CD4-positive, alpha-beta T cell treated with Interleukin-15 for 1 hour (primary cell): ENCODE measurements around the gene HSPA1L.
"Not testable (repeated sequence)": the region's sequence is repeated elsewhere in the genome, so short reads cannot be mapped to it uniquely, and the experiment has no call there.

Experiments
- DNase-seq: peaks from one replicate; pipeline ENCODE4 v3.0.0-alpha.2; 2020

Gene HSPA1L

DNA sequence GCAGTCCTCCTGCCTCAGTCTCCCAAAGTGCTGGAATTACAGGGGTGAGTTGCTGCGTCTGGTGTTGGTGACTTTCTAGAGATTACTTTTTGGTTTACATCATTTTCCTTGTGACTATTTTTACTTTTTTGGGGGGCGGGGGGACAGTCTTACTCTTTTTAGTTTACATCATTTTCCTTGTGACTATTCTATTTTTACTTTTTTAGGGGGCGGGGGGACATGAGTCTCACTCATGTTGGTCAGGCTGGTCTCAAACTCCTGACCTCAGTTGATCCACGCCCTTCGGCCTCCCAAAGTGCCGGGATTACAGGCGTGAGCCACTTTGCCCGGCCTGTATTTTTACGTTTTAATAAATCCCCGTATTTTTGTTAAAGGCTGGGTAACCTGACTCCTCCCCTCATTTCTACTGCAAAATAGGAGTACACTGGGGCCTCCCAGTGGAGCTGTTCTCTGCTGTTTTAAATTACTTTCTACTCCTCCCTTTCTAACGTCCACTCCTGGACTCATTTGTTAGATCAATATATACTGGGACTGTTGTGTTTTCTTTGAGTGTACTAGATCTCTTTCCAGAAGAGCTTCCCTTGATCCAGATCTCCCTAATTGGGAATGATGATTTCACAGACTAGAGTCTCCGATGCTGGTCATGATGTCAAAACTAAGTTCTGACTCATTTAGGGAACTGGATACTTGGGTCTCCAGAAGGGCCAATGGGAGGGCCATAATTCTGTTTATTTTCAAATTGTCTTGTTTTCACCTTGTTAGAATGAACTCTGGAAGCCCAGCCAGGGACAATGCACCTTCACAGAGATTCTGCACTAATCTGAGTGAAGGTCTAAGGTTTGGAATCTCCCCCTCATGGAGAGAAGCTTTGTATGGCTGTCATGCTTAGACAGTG lies 21.6 kb upstream of the HSPA1L start:
- DNase-seq = no peak

GRCh38 chr6:31836047-31836473 lies 21.0 kb upstream of the HSPA1L start:
- DNase-seq = no peak

- DNase-seq = peak; percentile 79
Measured at GRCh38 chr6:31834367-31835250, 19.5 kb upstream of the HSPA1L start.

- DNase-seq = peak; percentile 59
Measured at GRCh38 chr6:31831350-31832215, 16.5 kb upstream of the HSPA1L start.

GRCh38 chr6:31830886-31831335 lies 15.8 kb upstream of the HSPA1L start:
- peak; percentile 36 for DNase-seq

GRCh38 chr6:31829633-31830283 lies 14.7 kb upstream of the HSPA1L start:
- DNase-seq = no peak

DNA sequence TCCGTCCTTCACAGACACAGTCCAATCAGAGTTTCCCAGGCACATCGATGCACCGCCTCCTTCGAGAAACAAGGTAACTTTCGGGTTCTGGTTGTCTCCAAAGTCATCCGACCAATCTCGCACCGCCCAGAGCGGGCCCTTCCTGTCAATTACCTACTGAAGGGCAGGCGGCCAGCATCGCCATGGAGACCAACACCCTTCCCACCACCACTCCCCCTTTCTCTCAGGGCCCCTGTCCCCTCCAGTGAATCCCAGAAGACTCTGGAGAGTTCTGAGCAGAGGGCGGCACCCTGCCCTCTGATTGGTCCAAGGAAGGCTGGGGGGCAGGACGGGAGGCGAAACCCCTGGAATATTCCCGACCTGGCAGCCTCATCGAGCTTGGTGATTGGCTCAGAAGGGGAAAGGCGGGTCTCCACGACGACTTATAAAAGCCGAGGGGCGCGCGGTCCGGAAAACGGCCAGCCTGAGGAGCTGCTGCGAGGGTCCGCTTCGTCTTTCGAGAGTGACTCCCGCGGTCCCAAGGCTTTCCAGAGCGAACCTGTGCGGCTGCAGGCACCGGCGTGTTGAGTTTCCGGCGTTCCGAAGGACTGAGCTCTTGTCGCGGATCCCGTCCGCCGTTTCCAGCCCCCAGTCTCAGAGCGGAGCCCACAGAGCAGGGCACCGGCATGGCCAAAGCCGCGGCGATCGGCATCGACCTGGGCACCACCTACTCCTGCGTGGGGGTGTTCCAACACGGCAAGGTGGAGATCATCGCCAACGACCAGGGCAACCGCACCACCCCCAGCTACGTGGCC lies 12.4 kb upstream of the HSPA1L start, which contains the start of gene HSPA1B:
TSS of gene HSPA1B (plus strand) at position 453 of the 794 bp plus-strand sequence. CDS start at position 666, 213 bp downstream.
- DNase-seq = peak; percentile 97

DNA sequence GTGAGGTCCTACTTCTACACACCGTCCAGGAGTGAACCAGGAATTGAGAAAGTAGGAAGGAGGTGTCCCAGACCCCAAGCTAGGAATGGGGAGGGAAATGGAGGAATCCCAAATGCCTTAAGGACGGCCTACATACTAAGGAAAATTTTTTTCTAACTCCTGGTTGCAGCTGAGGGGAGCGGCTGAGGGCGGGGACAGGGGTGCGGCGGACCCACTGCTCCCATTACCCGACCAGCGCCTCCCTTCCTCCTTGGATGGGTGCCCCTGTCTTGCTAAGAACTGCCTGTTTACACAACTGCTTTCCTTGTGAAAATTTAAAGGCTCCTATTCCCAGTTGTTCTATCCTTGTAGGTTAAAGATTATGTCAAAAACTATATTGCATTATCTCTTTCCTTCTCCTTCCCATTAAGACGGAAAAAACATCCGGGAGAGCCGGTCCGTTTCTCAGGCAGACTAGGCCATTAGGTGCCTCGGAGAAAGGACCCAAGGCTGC lies 11.8 kb upstream of the HSPA1L start:
- DNase-seq = peak; percentile 34

DNA sequence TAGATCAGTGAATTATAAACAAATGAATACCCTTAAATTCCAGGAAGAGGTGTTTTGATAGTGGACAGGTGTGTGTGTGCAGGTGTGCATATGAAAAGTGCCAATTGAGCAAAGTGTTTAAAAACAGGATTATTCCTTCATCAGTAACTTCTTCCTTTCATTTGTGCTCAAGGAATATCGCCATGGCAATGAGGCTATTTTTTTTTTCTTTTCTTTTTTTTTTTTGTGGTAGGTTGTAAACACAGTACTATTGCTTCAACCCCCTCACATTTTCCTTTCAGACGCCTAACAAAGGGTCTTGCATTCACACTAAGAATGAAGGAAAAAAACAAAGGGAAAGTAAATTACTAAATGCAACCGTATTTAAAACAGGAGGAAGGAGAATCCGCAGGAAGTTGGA lies 10.5 kb upstream of the HSPA1L start:
- no peak for DNase-seq

GRCh38 chr6:31823592-31824196 lies 8.6 kb upstream of the HSPA1L start:
- not testable (repeated sequence) for DNase-seq

DNA sequence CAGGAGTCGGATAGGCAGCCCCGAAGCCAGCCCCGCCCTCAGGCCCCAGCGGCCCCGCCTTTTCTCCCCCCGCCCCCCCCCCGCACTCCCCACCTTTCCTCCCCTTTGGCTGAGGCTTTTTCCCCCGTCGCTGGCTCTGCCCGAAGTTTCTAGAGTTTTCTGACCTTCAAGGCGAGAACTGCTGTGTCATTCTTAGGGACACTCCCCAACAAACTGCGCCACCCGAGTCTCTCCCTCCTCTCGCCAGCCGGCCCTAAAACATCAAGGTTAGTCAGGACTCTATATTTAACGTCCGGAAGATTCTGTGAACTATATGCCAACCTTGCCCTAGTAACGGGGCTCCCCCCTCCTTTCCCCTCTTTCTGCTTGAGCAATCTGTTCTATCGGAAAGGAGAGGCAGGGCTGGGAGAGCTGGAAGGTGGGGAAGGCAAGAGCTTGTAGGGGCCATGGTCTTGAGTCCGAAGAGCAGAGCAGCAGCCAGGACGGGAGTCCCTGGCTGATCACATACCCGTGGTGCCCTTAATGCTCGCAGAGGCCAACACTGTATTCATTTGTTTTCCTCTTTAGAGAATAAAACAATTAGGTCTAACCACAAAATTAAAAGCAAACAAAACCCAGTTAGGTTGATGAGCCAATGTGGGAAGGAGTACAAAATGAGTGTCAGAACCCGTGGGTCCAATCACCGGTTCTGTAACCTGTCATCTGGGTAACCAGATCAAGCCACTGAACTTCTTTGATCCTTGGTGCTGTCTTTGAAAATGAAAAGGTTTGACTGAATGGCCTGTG lies 7.1 kb upstream of the HSPA1L start:
- DNase-seq = peak; percentile 81

GRCh38 chr6:31821301-31822035 lies 6.4 kb upstream of the HSPA1L start:
- peak; percentile 53 for DNase-seq

- not testable (repeated sequence) for DNase-seq
Measured at GRCh38 chr6:31820399-31820798, 5.3 kb upstream of the HSPA1L start.

DNA sequence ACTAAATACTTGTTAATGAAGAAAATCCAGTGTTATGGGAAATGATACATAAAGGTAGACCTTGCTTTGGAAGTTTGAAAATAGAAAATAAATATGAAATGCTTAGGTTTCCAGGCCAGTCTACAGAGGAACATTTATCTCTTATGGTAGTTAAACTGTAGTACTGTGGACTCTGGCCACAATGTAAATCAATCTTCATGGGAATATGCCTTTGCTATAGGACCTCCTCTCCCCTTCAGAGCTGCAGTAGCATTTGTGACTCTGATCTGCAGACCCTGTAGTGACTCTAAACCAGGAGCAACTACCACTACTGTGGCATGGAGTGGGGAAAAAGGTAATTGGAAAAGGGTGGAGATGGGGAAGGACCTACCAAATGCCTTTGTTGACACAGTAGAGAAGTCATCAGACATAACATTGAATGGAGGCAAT lies 4.8 kb upstream of the HSPA1L start:
- DNase-seq = no peak

- DNase-seq = peak; percentile 22
Measured at GRCh38 chr6:31817929-31818511, 2.9 kb upstream of the HSPA1L start.

GRCh38 chr6:31817133-31817928 lies 2.2 kb upstream of the HSPA1L start:
- DNase-seq = peak; percentile 33

DNA sequence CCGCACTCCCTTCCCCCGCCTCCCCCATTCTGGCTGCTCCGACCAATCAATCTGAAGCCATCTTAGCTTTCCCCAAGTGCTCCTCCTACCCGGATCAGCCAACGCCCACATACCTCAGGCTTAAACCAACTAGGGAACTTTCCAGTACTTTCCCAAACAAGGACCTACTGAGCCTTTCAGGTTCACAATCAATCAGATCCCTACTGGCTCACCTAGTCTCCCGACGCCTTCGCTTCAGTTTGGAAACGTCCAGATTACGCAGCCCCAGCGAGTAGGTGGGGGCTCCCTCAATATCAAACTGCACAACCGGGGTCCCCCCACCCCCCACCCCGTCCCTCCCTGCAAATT lies 432 bp downstream of the HSPA1L start:
- DNase-seq = peak; percentile 73

GRCh38 chr6:31813465-31813849 lies 1.6 kb downstream of the HSPA1L start:
- no peak for DNase-seq
